Keratinocyte (primary cell): ENCODE measurements around the gene GTF2I. TPM values are rescaled to one million over a fixed set of nuclear protein-coding genes. Genes with fewer than 3 reads are reported as not detected.

Source experiments
- DNase-seq: peaks from one replicate; pipeline ENCODE4 v3.0.0-alpha.2; 2011; ENCODE audit warnings: low read depth, missing footprints, low spot score
- FAIRE-seq: peaks from 2 replicates; lab custom pipeline; 2011; peaks lifted over from hg19 to GRCh38; lab: Jason Lieb, UNC
- H2AFZ ChIP-seq: 2 replicates; pipeline ENCODE4 v1.6.0; 2012; ENCODE audit warnings: low read length, control low read depth, inconsistent platforms; ENCODE audit not compliant: control insufficient read depth
- H3K27ac ChIP-seq: 2 replicates; pipeline ENCODE4 v1.5.1; 2011; ENCODE audit warnings: low read length; ENCODE audit not compliant: control insufficient read depth, insufficient read depth
- H3K27me3 ChIP-seq: 3 replicates; pipeline ENCODE4 v1.6.0; 2011; ENCODE audit warnings: low read length; ENCODE audit not compliant: control insufficient read depth, insufficient read depth; ENCODE audit errors: extremely low read depth
- H3K36me3 ChIP-seq, 2 experiments: 2 replicates in 1 of 2; 3 replicates in 1 of 2; pipeline ENCODE4 v1.5.1; 2011; ENCODE audit warnings: low read length in 2 of 2, mild to moderate bottlenecking in 1 of 2; ENCODE audit not compliant: control insufficient read depth in 2 of 2, insufficient read depth in 2 of 2; ENCODE audit errors: extremely low read depth in 1 of 2
- H3K4me1 ChIP-seq: 3 replicates; pipeline ENCODE4 v1.5.1; 2011; ENCODE audit warnings: low read length; ENCODE audit not compliant: control insufficient read depth, insufficient read depth; ENCODE audit errors: extremely low read depth
- H3K4me2 ChIP-seq: 3 replicates; pipeline ENCODE4 v1.6.0; 2011; ENCODE audit warnings: low read depth, low read length; ENCODE audit not compliant: control insufficient read depth, insufficient read depth; ENCODE audit errors: extremely low read depth
- H3K4me3 ChIP-seq, 3 experiments: fragments of 200-600 bp in 1 of 3; sonication (generic) in 1 of 3; 2 replicates in 2 of 3; 3 replicates in 1 of 3; pipeline ENCODE4 v1.5.1; 2011 to 2016; ENCODE audit warnings: low read length in 3 of 3, mild to moderate bottlenecking in 3 of 3, control low read depth in 2 of 3, inconsistent platforms in 1 of 3, low read depth in 1 of 3, mixed read lengths in 1 of 3, mixed run types in 1 of 3, moderate library complexity in 1 of 3; ENCODE audit not compliant: control insufficient read depth in 2 of 3, insufficient read depth in 2 of 3; ENCODE audit errors: extremely low read depth in 1 of 3
- H3K79me2 ChIP-seq: 2 replicates; pipeline ENCODE4 v1.6.0; 2012; ENCODE audit warnings: low read length; ENCODE audit not compliant: control insufficient read depth, insufficient read depth
- H3K9ac ChIP-seq: 3 replicates; pipeline ENCODE4 v1.6.0; 2011; ENCODE audit warnings: low read length; ENCODE audit not compliant: control insufficient read depth, insufficient read depth; ENCODE audit errors: extremely low read depth
- H3K9me1 ChIP-seq: 3 replicates; pipeline ENCODE4 v1.6.0; 2011; ENCODE audit warnings: low read length; ENCODE audit not compliant: control insufficient read depth, insufficient read depth; ENCODE audit errors: extremely low read depth
- H3K9me3 ChIP-seq: 2 replicates; pipeline ENCODE4 v1.5.1; 2012; ENCODE audit warnings: low read depth, low read length; ENCODE audit not compliant: control insufficient read depth
- H4K20me1 ChIP-seq: 3 replicates; pipeline ENCODE4 v1.6.0; 2011; ENCODE audit warnings: low read length; ENCODE audit not compliant: control insufficient read depth, insufficient read depth; ENCODE audit errors: extremely low read depth
- CTCF ChIP-seq, 3 experiments: IDR thresholded peaks in 1 of 3; conservative IDR thresholded peaks in 1 of 3; optimal IDR thresholded peaks in 1 of 3; 2 replicates in 2 of 3; 3 replicates in 1 of 3; pipeline versions ENCODE3 to v1.5.1; 2011; ENCODE audit warnings: low read length in 3 of 3, mild to moderate bottlenecking in 3 of 3, moderate library complexity in 2 of 3, control low read depth in 1 of 3, inconsistent platforms in 1 of 3; ENCODE audit not compliant: insufficient read depth in 2 of 3; ENCODE audit errors: extremely low read depth in 1 of 3
- EZH2 ChIP-seq: IDR thresholded peaks from one replicate; pipeline ENCODE4 v1.6.1; 2012; ENCODE audit warnings: inconsistent platforms, mild to moderate bottlenecking, low read length, moderate library complexity
- dilution Hi-C: fragments of 300-500 bp; cut with MboI; formaldehyde crosslinking; loops from one replicate; pipeline ENCODE4 v1.7.0; 2020; ENCODE audit warnings: low sequenced_read_pairs; ENCODE audit not compliant: extremely low pct_ligation_motif_present
- polyA plus RNA-seq, 5 experiments: library from polyadenylated mRNA; depleted of rRNA in 3 of 5; stranded (reverse) in 3 of 5; stranded (forward) in 1 of 5; unstranded in 1 of 5; fragments of >200 nt; gene quantifications; 1 replicate in 1 of 5; 2 replicates in 3 of 5; 3 replicates in 1 of 5; pipeline versions ENCODE4 v1.2.1 to v1.2.3, GENCODE V29; 2011 to 2012; ENCODE audit warnings: missing spikeins in 2 of 5, low read depth in 1 of 5, low replicate concordance in 1 of 5

Gene GTF2I
- polyA plus RNA-seq, 1 donor (not counting 4 experiments of a cell fraction or from before 2014, with no cell fraction given): 56.1 TPM

GRCh38 chr7:74671602-74672001, 14.1 kb downstream of the GTF2I start:
- no peak overlapping the region for H3K4me3 ChIP-seq
- TF ChIP-seq CTCF (optimal IDR thresholded peaks at IDR 0.05 in 1 of 3, IDR thresholded peaks at IDR 0.05 in 1 of 3, conservative IDR thresholded peaks at IDR 0.05 in 1 of 3; ENCODE audit: extremely low read depth in 1 of 3, insufficient read depth in 2 of 3, low read length in 3 of 3) (no peak), EZH2 (no peak)
- H3K27ac ChIP-seq: no peak overlapping the region
- dilution Hi-C loops: no loop called here
- H3K9me3 ChIP-seq: no peaks in the 10 kb centered on the region
- H3K9ac ChIP-seq: no peak overlapping the region
- no peak overlapping the region for H3K4me2 ChIP-seq
- H3K36me3 ChIP-seq: peaks cover 1 to 5% of the 10 kb centered on the region in 2 experiments
- peaks cover 3% of the 10 kb centered on the region for H3K9me1 ChIP-seq
- no peak for FAIRE-seq
- peaks cover 91% of the 10 kb centered on the region for H3K79me2 ChIP-seq
- DNase-seq: no peak
- H3K27me3 ChIP-seq: no peaks in the 10 kb centered on the region
- H2AFZ ChIP-seq: no peak overlapping the region
- H3K4me1 ChIP-seq: peaks cover 8% of the 10 kb centered on the region
- H4K20me1 ChIP-seq: peaks cover 7% of the 10 kb centered on the region

- Histone ChIP-seq H3K4me3 (no peak overlapping the region), H3K27me3 (no peaks in the 10 kb centered on the region), H3K9me1 (peaks cover 3% of the 10 kb centered on the region), H3K36me3 (peaks cover 0 to 5% of the 10 kb centered on the region in 2 experiments), H3K79me2 (peaks cover 91% of the 10 kb centered on the region), H3K9me3 (no peaks in the 10 kb centered on the region), H3K27ac (no peak overlapping the region), H3K4me2 (no peak overlapping the region), H4K20me1 (peaks cover 7% of the 10 kb centered on the region), H2AFZ (no peak overlapping the region), H3K4me1 (peaks cover 14% of the 10 kb centered on the region), H3K9ac (no peak overlapping the region)
- dilution Hi-C loops: no loop called here
- DNase-seq: no peak
- FAIRE-seq: no peak
- no peak for TF ChIP-seq EZH2
- TF ChIP-seq CTCF (optimal IDR thresholded peaks at IDR 0.05 in 1 of 3, IDR thresholded peaks at IDR 0.05 in 1 of 3, conservative IDR thresholded peaks at IDR 0.05 in 1 of 3; ENCODE audit: extremely low read depth in 1 of 3, insufficient read depth in 2 of 3, low read length in 3 of 3): no peak
Measured at GRCh38 chr7:74672343-74672915, 14.9 kb downstream of the GTF2I start.
